Ascending aorta (tissue), 2 donors: ENCODE data around the gene IZUMO1. TPM values are rescaled to one million over a fixed set of nuclear protein-coding genes. Genes with fewer than 3 reads are reported as not detected.

Experiments
- DNase-seq, 2 donors: peaks; one replicate each; pipeline ENCODE4 v3.0.0-alpha.2; 2019; ENCODE audit warnings: low spot score in 2 of 2
- H3K27ac ChIP-seq, 2 donors: fragments of 200-600 bp; sonication (generic); one replicate each; pipeline ENCODE4 v1.5.1; 2016 to 2017; ENCODE audit warnings: mild to moderate bottlenecking in 1 of 2
- H3K27me3 ChIP-seq: fragments of 200-600 bp; sonication (generic); one replicate; pipeline ENCODE4 v1.5.1; 2017
- H3K36me3 ChIP-seq, 2 donors: fragments of 200-600 bp; sonication (generic); one replicate each; pipeline ENCODE4 v1.5.1; 2016
- H3K4me1 ChIP-seq, 2 donors: fragments of 200-600 bp; sonication (generic); one replicate each; pipeline ENCODE4 v1.5.1; 2016 to 2017; ENCODE audit warnings: mild to moderate bottlenecking in 1 of 2
- H3K4me3 ChIP-seq, 2 donors: fragments of 200-600 bp; sonication (generic); one replicate each; pipeline ENCODE4 v1.5.1; 2016 to 2017; ENCODE audit warnings: mild to moderate bottlenecking in 1 of 2
- H3K9me3 ChIP-seq, 2 donors: fragments of 200-600 bp; sonication (generic); one replicate each; pipeline ENCODE4 v1.5.1; 2016
- intact Hi-C: fragments of 100-400 bp; cut with DNase I; formaldehyde crosslinking; loops from one replicate; pipeline ENCODE4 v1.15.1; 2023
- total RNA-seq: library from RNA; depleted of rRNA; stranded (reverse); fragments of >200 nt; gene quantifications from one replicate; pipeline ENCODE4 v1.1.0, GENCODE V29; 2016
- TF ChIP-seq, protein P1 (sequence below), 3 experiments: fragments of 200-600 bp in 2 of 3; fragments of 450-650 bp in 1 of 3; sonication (generic) in 2 of 3; IDR thresholded peaks; one replicate each; pipeline ENCODE4 v1.5.1; 2016 to 2019; ENCODE audit warnings: antibody characterized with exemption in 3 of 3, mild to moderate bottlenecking in 1 of 3, moderate library complexity in 1 of 3

IZUMO1 gene
- total RNA-seq, 1 donor from 2014 or later: not detected

DNA sequence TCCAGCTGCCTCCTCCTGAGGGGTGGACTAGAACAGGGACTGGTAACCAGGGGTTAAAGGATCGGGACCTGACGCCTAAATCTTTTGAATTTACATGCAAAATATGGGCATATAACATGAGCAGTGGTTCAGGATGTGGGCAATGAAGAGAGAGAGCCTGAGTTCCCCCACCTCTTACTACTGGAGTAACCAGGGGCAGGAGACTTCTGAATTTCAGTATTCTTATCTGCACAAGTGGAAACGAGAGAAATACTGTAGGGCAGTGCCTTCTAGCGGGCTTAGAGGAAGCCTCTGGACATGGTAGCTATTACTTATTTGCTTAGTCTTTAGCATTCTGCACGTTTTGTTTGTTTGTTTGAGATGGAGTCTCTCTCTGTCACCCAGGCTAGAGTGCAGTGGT is 37.8 kb upstream of the IZUMO1 start:
- H3K4me1 ChIP-seq: no peaks in the 10 kb centered on the region
- intact Hi-C loops: loop anchor here (10.0 kb wide), 2 partner anchors 140 to 360 kb away; partner anchors contain the start of gene CA11
- TF ChIP-seq, protein P1, sequence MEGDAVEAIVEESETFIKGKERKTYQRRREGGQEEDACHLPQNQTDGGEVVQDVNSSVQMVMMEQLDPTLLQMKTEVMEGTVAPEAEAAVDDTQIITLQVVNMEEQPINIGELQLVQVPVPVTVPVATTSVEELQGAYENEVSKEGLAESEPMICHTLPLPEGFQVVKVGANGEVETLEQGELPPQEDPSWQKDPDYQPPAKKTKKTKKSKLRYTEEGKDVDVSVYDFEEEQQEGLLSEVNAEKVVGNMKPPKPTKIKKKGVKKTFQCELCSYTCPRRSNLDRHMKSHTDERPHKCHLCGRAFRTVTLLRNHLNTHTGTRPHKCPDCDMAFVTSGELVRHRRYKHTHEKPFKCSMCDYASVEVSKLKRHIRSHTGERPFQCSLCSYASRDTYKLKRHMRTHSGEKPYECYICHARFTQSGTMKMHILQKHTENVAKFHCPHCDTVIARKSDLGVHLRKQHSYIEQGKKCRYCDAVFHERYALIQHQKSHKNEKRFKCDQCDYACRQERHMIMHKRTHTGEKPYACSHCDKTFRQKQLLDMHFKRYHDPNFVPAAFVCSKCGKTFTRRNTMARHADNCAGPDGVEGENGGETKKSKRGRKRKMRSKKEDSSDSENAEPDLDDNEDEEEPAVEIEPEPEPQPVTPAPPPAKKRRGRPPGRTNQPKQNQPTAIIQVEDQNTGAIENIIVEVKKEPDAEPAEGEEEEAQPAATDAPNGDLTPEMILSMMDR (IDR thresholded peaks at IDR 0.05): no peak
- H3K36me3 ChIP-seq: no peaks in the 10 kb centered on the region
- no peak overlapping the region for H3K27ac ChIP-seq
- H3K9me3 ChIP-seq: no peaks in the 10 kb centered on the region
- H3K27me3 ChIP-seq: no peaks in the 10 kb centered on the region
- H3K4me3 ChIP-seq: no peak overlapping the region
- DNase-seq: no peak

DNA sequence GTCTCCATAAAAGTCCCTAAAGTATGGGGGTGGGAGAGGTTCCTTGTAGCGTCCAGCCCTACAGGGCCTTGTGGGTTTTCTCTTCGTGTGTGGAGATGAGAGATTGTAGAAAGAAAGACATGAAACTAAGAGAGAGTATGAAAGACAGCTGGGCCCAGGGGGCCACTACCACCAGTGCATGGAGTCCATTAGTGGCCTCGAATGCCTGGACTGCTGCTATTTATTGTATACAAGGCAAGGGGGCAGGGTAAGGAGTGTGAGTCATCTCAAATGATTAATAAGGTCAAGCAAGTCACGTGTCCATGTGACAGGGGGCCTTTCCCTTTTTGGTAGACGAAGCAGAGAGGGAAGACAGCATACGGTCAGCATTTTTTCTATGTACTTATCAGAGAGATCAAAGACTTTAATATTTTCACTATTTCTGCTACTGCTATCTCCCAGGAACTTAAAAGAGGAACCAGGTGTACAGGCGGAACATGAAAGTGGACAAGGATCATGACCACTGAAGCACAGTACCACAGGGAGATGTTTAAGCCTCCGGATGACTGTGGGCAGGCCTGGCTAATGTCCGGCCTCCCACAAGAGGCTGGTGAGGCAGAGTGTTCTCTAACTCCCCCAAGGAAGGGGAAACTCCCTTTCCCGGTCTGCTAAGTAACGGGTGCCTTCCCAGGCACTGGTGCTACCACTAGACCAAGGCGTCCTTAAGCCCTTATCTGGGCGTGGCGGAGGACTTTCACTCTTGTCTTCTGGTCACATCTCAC is 34.1 kb upstream of the IZUMO1 start:
- H3K4me1 ChIP-seq: no peaks in the 10 kb centered on the region
- TF ChIP-seq, protein P1 (IDR thresholded peaks at IDR 0.05): no peak
- H3K27me3 ChIP-seq: no peaks in the 10 kb centered on the region
- no peak overlapping the region for H3K27ac ChIP-seq
- H3K36me3 ChIP-seq: no peaks in the 10 kb centered on the region
- intact Hi-C loops: loop anchor here (10.0 kb wide), 2 partner anchors 136 to 364 kb away; partner anchors contain the start of gene CA11
- no peak overlapping the region for H3K4me3 ChIP-seq
- H3K9me3 ChIP-seq: no peaks in the 10 kb centered on the region
- DNase-seq: no peak

DNA sequence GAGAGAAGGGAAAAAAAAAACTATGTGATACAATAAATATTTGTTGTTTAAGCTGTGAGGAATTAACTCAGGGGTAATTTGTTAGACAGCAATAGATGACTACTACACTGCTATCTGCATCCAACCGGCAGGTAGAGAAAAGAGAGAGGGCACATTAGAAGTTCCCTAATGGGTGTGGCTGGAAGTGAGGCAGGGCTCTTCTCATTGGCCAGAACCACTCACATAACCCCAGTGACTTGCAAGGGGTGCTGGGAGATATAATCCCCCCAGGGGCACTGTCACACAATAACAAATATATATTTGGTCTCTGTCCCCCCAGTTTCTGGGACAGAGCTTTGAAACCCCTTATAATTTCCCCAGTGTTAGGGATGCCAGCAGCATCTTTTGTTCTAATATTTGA is 32.9 kb upstream of the IZUMO1 start:
- DNase-seq: no peak
- H3K27ac ChIP-seq: no peak overlapping the region
- H3K27me3 ChIP-seq: no peaks in the 10 kb centered on the region
- no peak overlapping the region for H3K4me3 ChIP-seq
- H3K4me1 ChIP-seq: no peaks in the 10 kb centered on the region
- no peaks in the 10 kb centered on the region for H3K9me3 ChIP-seq
- TF ChIP-seq, protein P1 (IDR thresholded peaks at IDR 0.05): no peak
- intact Hi-C loops: loop anchor here (10.0 kb wide), 2 partner anchors 135 to 365 kb away; partner anchors contain the start of gene CA11
- H3K36me3 ChIP-seq: no peaks in the 10 kb centered on the region

GRCh38 chr19:48777720-48778119 is 31.0 kb upstream of the IZUMO1 start:
- H3K4me1 ChIP-seq: no peaks in the 10 kb centered on the region
- no peak overlapping the region for H3K4me3 ChIP-seq
- DNase-seq: no peak
- intact Hi-C loops: no loop called here
- no peaks in the 10 kb centered on the region for H3K27me3 ChIP-seq
- H3K9me3 ChIP-seq: no peaks in the 10 kb centered on the region
- TF ChIP-seq, protein P1 (IDR thresholded peaks at IDR 0.05): no peak
- H3K27ac ChIP-seq: no peak overlapping the region
- no peaks in the 10 kb centered on the region for H3K36me3 ChIP-seq

DNA sequence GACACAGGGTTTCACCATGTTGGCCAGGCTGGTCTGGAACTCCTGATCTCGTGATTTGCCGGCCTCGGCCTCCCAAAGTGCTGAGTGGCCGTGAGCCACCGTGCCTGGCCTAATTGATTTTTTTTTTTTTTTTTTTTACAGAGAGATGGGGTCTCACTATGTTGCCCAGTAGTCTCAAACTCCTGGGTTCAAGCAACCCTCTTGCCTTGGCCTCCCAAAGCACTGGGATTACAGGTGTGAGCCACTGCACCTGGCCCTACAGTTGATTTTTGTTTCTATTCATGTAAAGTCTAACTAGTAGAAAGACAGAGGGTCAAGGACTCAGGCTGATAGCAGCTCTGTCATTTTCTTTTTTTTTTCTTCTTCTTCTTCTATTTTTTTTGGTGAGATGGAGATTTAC is 30.4 kb upstream of the IZUMO1 start:
- no peak overlapping the region for H3K4me3 ChIP-seq
- DNase-seq: no peak
- H3K27ac ChIP-seq: no peak overlapping the region
- intact Hi-C loops: no loop called here
- H3K27me3 ChIP-seq: no peaks in the 10 kb centered on the region
- TF ChIP-seq, protein P1 (IDR thresholded peaks at IDR 0.05): no peak
- no peaks in the 10 kb centered on the region for H3K9me3 ChIP-seq
- no peaks in the 10 kb centered on the region for H3K36me3 ChIP-seq
- no peaks in the 10 kb centered on the region for H3K4me1 ChIP-seq
